GDM1 (cell line): ENCODE data around the gene UGT1A8.

Experiments
- DNase-seq: peaks from one replicate; lab custom pipeline; 2025; lab: John Stamatoyannopoulos, UW

The UGT1A8 gene

DNA sequence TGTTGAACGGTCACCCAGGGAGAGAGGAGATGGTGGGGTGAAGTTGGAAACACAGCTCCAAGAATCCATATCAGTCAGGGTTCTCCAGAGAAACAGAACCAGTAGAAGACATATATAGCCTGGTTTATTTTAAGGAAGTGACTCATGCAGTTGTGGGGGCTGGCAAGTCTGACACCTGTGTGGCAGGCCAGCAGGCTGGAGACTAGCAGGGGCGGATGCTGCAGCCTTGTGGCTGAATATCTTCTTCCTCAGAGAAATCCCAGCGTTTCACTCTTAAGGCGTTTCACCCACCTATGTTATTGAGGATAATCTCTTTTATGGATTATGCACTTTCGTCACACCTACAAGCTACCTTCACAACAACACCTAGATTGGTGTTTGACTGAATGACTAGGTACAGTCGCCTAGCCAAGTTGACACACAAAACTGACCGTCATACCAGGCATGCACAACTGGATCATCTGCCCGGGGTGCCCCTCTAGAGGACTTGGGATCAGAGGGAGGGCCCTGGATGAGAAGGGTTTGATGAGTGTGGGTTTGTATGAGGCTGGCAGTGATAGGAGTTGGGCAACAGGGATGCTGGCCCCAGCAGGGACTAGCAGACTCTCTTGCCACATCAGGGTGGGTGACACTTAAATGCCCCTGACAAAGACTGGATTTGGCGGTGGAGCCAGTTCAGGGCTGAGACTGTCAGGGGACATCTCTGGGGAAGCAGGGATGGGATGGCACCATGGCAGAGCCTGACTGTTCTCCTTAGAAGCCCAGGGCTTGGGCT is 184.1 kb downstream of the UGT1A8 start:
- DNase-seq = no peak

DNA sequence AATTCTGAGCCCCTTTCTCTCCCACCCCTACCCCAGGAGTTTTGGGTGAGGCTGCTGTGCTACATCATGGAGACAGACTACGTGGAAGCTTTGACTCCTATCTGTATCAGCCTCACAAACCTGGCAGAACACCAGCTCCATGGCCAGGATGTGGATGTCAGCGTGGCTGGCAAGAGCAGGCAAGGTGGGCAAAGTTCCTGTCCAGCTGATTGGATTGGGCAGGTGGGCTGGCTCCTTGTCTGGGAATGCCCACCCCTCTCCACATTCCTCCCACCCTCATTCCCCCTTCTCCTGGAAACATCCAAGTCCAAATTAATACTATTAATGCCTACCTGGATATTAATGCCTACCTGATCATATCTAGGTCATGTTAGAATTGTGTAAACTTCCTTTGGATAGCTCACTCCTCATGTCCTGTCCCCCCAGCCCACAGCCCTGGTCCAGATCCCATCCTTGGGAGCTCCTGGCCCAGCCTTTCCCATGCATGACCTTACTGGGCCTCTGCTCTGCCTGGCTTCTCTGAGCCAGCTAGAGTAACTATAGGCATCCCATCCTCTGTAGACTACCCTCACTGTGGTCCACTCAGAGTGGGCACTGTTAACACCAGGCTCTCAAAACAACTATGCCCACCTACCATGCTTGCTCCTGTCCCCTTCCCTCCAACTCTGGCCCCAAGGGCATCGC is 184.8 kb downstream of the UGT1A8 start:
- DNase-seq = no peak

- DNase-seq = no peak
Observed at GRCh38 chr2:233803292-233803911, 186.0 kb downstream of the UGT1A8 start.

GRCh38 chr2:233803994-233804393 is 186.6 kb downstream of the UGT1A8 start:
- DNase-seq = no peak

- DNase-seq = no peak
Observed at GRCh38 chr2:233807215-233807865, 189.9 kb downstream of the UGT1A8 start.

GRCh38 chr2:233807966-233808935 is 190.8 kb downstream of the UGT1A8 start:
- DNase-seq = no peak

DNA sequence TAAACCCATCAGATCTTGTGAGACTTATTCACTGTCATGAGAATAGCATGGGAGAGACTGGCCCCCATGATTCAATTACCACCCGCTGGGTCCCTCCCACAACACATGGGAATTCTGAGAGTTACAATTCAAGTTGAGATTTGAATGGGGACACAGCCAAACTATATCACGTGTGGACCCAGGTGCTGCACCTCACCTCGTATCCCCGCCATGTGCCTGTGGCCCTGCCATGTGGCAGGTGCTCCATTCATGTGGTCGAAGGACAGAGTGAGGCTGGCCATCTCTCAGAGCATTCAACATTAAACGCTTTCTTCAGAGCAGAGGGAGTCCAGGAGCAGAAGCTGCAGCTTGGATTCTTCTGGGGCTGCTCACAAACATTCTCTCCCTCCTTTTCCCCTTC is 193.0 kb downstream of the UGT1A8 start:
- DNase-seq = no peak

- no peak for DNase-seq
Observed at GRCh38 chr2:233811087-233811486, 193.7 kb downstream of the UGT1A8 start.

- no peak for DNase-seq
Observed at GRCh38 chr2:233811732-233812131, 194.3 kb downstream of the UGT1A8 start.

DNA sequence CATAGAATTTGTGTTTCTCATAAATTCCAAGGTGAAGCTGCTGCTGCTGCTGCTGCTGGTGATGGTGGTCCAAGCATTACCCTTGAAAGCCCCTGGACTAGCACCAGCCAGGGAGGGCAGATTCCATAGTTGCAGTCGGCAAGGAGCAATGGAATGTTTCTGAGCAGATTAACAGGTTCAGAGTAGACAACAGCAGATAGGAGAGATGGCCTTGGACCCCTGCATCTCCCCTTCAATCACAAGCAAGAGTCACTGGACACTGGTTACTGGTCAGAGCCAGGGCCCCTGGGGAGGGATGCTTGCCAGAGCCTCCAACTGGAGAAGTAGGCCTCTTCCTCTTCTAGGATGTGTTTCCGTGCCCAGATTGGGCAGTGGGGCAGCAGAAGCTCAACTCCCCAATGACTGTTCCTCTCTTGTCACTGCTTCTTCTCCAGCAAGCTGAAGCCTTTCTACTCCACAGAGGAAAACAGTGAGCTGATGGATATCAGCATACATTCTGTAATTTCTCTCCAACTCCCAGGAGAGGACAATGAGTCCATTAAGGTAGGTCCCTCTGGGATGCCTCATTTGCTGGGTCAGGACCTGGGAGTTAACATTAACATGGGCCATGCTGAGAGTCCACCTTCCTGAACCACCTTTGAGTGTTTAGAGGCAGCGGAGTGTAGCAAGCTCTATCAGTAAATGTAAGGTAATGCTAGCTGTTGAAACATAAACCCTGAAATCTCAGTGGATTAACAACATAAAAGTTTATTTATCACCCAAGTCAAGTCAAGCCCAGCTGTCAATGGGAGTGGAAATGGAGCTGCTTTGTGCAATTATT is 196.0 kb downstream of the UGT1A8 start:
- DNase-seq = no peak

- DNase-seq = no peak
Observed at GRCh38 chr2:233814056-233814835, 196.8 kb downstream of the UGT1A8 start.

DNA sequence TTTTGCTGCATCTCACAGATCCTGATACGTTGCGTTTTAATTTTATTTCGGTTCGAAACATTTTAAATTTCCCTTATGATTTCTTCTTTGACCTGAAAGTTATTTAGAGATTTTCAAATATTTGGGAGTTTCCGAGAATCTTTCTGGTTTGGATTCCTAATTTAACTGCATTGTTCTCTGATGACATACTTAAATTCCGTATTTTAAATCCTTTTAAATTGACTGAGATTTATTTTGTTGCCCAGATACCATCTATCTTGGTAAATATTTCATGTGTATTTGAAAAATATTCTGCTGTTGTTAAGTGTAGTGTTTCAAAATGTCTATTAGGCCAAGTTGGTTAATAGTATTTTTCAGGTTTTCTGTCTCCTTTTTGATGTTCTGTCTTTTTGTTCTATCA is 198.4 kb downstream of the UGT1A8 start:
- no peak for DNase-seq

DNA sequence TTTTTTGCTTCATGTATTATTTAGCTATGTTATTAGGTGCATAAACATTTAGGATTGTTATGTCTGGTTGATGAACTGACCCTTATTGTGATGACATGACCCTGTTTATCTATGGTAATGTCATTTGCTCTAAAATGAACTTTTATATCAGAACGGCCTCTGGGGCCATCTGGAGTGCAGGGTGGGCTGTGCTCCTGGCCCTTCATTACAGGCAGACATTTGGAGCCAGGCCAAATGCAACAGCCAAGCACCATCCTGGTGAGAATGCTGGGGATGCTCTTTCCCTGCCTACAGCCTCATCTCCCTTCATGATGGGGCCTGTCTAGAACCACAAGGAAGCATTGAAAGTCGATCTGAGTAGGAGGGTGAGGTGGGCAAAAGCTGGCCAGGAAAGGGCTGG is 198.9 kb downstream of the UGT1A8 start:
- no peak for DNase-seq

GRCh38 chr2:233816771-233817170 is 199.3 kb downstream of the UGT1A8 start:
- no peak for DNase-seq

DNA sequence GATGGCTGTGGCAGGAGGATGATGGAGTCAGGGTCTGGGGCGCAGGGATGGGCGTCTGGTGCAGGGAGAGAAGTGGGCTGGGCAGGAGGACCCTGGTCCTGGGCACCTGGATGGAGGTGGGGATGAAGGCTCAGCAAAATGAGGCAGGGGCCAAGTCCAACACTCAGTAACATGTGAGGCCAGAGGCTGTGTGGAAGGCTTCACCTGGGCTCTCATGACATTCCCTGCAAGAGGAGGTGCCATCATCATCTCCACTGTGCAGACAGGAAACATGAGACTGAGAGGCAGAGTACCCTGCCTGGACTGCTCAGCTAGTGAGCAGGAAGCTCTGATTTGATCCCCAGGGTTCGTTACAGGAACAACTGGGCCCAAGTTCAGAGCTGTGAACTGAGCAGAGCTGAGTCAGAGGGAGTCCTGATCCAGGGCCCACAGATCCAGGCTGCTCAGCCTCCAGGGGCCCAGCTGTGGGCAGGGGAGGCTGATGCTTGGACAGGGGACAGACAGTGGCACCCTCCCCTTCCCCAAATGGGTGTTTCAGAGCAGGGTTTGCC is 200.0 kb downstream of the UGT1A8 start:
- no peak for DNase-seq

- no peak for DNase-seq
Observed at GRCh38 chr2:233817995-233818638, 200.7 kb downstream of the UGT1A8 start.

DNA sequence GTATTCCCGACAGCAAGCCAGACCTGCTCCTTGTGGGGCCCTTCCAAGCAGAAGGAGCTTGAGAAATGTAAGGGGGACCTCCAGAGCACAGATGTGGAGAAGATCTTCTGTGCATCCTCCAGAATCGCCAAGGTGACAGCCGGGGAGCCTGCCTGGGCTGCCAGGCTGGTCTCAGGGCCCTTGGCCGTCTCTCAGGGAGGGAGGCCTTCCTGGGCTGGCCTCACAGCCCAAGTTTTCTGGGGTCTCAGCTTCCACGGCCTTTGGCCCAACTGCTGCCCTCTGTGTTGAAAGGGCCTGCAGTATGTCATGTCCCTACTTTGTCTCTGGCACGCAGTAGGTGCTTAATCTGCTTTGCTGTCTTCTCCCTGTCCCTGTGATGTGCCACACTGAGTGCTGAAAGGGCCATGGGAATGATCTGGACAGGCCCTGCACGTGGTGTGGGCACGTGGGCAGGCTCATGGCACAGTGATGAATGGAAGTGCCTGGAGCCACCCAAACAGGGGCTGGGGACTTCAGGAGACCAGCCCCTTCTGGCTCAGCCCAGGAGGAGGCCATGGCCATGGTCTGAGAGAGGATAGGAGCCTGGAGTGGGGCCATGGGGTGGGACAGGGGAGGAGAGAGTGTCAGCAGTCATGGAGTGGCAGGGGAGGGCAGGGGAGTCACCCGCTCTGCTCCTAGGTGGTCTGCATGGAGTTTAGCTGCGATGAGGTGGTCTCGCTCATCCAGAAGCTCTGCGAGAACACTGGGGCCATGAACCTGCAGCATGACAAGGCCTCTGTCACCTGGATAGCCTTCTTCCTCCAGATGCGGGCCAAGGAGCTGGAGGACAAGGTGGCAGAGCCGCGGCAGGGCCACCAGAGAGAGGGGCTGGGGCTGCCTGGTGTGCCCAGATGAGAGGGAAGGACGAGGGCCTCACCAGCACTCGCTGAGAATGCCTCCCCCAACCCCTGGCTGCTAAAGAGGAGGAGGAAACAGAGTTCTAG is 201.5 kb downstream of the UGT1A8 start:
- no peak for DNase-seq
